Gastroesophageal sphincter (tissue), 4 donors: ENCODE measurements around the gene CNTN5. TPM values are rescaled to one million over a fixed set of nuclear protein-coding genes. Genes with fewer than 3 reads are reported as not detected.

Experiments
- ATAC-seq: fragments of 150-250 bp; one replicate; pipeline ENCODE4 v1.9.1; 2016; ENCODE audit warnings: mild to moderate bottlenecking, moderate library complexity
- H3K27ac ChIP-seq, 4 donors: fragments of 200-600 bp; sonication (generic) in 3 of 4; 1 replicate in 3 of 4; 2 replicates in 1 of 4; pipeline ENCODE4 v1.5.1; 2016 to 2019
- H3K27me3 ChIP-seq: fragments of 200-600 bp; sonication (generic); one replicate; pipeline ENCODE4 v1.5.1; 2019
- H3K36me3 ChIP-seq, 2 donors: fragments of 200-600 bp; sonication (generic); one replicate each; pipeline ENCODE4 v1.5.1; 2019; ENCODE audit warnings: control low read depth in 1 of 2
- H3K4me1 ChIP-seq, 3 donors: fragments of 200-600 bp; sonication (generic); 1 replicate in 2 of 3; 2 replicates in 1 of 3; pipeline ENCODE4 v1.5.1; 2016 to 2019; ENCODE audit warnings: control low read depth in 2 of 3
- H3K4me3 ChIP-seq, 2 donors: fragments of 200-600 bp; sonication (generic); one replicate each; pipeline ENCODE4 v1.5.1; 2019; ENCODE audit warnings: mild to moderate bottlenecking in 1 of 2, moderate library complexity in 1 of 2
- H3K9me3 ChIP-seq, 3 donors: fragments of 200-600 bp; sonication (generic); one replicate each; pipeline ENCODE4 v1.5.1; 2017 to 2019; ENCODE audit warnings: control low read depth in 2 of 3
- CTCF ChIP-seq, 4 experiments: fragments of 200-600 bp in 2 of 4; fragments of 450-650 bp in 2 of 4; sonication (generic) in 1 of 4; IDR thresholded peaks; one replicate each; pipeline ENCODE4 v1.5.1; 2017 to 2019; ENCODE audit warnings: antibody characterized with exemption in 4 of 4, mild to moderate bottlenecking in 2 of 4, moderate library complexity in 2 of 4
- EP300 ChIP-seq: sonication (generic); formaldehyde crosslinking; IDR thresholded peaks from one replicate; pipeline ENCODE4 v1.6.1; 2017; ENCODE audit warnings: antibody characterized with exemption, mild to moderate bottlenecking
- POLR2A ChIP-seq, 2 donors: fragments of 450-650 bp; IDR thresholded peaks; one replicate each; pipeline ENCODE4 v1.6.1; 2017; ENCODE audit warnings: antibody characterized with exemption in 2 of 2, mild to moderate bottlenecking in 2 of 2, moderate library complexity in 1 of 2
- POLR2AphosphoS5 ChIP-seq: sonication (generic); formaldehyde crosslinking; IDR thresholded peaks from one replicate; pipeline ENCODE4 v1.6.1; 2017; ENCODE audit warnings: antibody characterized with exemption
- WGBS, 2 donors: methylation state at CpG; one replicate each; pipeline ENCODE4 v1.1.5; 2018; ENCODE audit warnings: low coverage in 1 of 2; 5-methylcytosine and 5-hydroxymethylcytosine counted together
- total RNA-seq, 4 donors: library from RNA; depleted of rRNA; stranded (reverse); fragments of >200 nt; gene quantifications; one replicate each; pipeline ENCODE4 v1.1.0, GENCODE V29; 2016

Gene CNTN5
- total RNA-seq, 4 donors from 2014 or later, result 0.16 TPM; not detected in 3

DNA sequence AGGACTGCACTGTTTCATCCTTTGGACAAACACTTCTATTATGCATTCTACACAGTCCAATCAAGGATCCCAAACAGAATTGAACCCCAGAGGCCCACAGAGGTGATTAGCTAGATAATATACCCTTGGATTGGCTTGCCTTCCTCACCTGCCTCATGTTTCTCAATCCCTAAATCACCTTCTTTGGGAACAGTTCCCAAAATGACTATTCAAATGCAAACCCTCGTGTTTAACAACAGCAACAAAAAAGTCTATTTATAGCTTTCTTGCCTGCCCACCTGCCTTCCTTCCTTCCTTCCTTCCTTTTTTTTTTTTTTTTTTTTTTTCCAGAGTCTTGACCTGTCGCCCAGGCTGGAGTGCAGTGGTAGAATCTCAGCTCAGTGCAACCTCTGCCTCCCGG is 180.0 kb downstream of the CNTN5 start:
- no peaks in the 10 kb centered on the region for H3K27me3 ChIP-seq
- 38 to 68% methylated on average over 1 to 2 of the region's 3 CpGs for WGBS, 2 donors

DNA sequence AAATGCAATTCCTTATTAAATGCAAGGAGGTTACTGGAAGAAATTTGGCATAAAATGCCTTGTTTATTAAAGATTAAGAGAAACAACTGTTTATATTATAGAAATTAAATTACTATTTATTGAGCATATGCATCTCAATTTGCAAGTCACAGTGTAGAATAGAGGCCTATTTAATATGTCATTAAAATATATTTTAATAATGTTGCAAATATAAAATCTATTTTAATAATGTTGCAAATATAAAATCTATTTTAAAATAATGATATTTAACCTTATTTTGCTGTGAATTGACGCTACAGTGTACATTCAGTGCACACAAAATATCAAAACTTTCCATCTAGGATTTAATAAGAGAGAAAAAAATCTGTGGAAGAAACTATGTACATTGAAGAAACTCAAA is 188.1 kb downstream of the CNTN5 start:
- Histone ChIP-seq H3K27ac (no peak overlapping the region), H3K4me1 (no peaks in the 10 kb centered on the region), H3K4me3 (no peak overlapping the region), H3K36me3 (no peaks in the 10 kb centered on the region), H3K9me3 (no peaks in the 10 kb centered on the region), H3K27me3 (no peaks in the 10 kb centered on the region)
- no peak for ATAC-seq
- TF ChIP-seq CTCF (IDR thresholded peaks at IDR 0.05), result no peak
- no peak for TF ChIP-seq POLR2AphosphoS5
- TF ChIP-seq POLR2A (IDR thresholded peaks at IDR 0.05), result no peak
- TF ChIP-seq EP300, result no peak
- WGBS, 2 donors, result 37 to 89% methylated on average over 1 of the region's 1 CpG

More for the DNA sequence above, 180.0 kb downstream of the CNTN5 start:
- ATAC-seq, result no peak
- Histone ChIP-seq H3K4me3 (no peak overlapping the region), H3K9me3 (no peaks in the 10 kb centered on the region), H3K27ac (no peak overlapping the region), H3K4me1 (no peaks in the 10 kb centered on the region), H3K36me3 (no peaks in the 10 kb centered on the region)
- TF ChIP-seq POLR2A (IDR thresholded peaks at IDR 0.05) (no peak), CTCF (IDR thresholded peaks at IDR 0.05) (no peak), EP300 (no peak), POLR2AphosphoS5 (no peak)

GRCh38 chr11:99229544-99229943 is 208.8 kb downstream of the CNTN5 start:
- ATAC-seq, result no peak
- H3K9me3 ChIP-seq, result peaks cover 0 to 9% (median 0%) of the 10 kb centered on the region in 3 donors
- no peaks in the 10 kb centered on the region for H3K27me3 ChIP-seq
- TF ChIP-seq POLR2A (IDR thresholded peaks at IDR 0.05) (no peak), CTCF (IDR thresholded peaks at IDR 0.05) (no peak), EP300 (no peak), POLR2AphosphoS5 (no peak)
- no peak overlapping the region for H3K27ac ChIP-seq
- no peaks in the 10 kb centered on the region for H3K36me3 ChIP-seq
- H3K4me3 ChIP-seq, result no peak overlapping the region
- 45 to 94% methylated on average over 2 of the region's 2 CpGs for WGBS, 2 donors
- H3K4me1 ChIP-seq, result no peaks in the 10 kb centered on the region

DNA sequence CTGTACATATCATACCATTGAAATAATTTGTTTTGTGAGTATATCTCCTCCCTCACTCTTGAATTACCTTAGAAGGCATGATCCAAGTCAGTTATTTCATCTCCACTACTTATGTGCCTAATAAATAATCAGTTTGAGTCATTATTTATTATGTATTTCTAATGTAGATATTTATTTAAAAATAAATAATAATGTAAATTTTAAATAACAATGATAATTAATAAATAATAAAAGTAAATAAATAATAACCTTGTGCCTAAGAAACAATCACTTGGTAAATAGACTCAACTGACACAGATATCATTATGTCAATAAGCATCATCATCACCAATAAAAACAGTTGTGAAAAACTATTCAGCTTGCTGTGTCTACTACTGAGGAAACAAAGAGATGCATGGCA is 213.8 kb downstream of the CNTN5 start:
- no peak overlapping the region for H3K4me3 ChIP-seq
- no peaks in the 10 kb centered on the region for H3K36me3 ChIP-seq
- peaks cover 0 to 9% (median 0%) of the 10 kb centered on the region in 3 donors for H3K9me3 ChIP-seq
- H3K4me1 ChIP-seq, result no peaks in the 10 kb centered on the region
- no peak overlapping the region for H3K27ac ChIP-seq
- TF ChIP-seq EP300, result no peak
- TF ChIP-seq POLR2A (IDR thresholded peaks at IDR 0.05), result no peak
- no peak for TF ChIP-seq CTCF (IDR thresholded peaks at IDR 0.05)
- no peak for TF ChIP-seq POLR2AphosphoS5
- ATAC-seq, result no peak
- H3K27me3 ChIP-seq, result no peaks in the 10 kb centered on the region

DNA sequence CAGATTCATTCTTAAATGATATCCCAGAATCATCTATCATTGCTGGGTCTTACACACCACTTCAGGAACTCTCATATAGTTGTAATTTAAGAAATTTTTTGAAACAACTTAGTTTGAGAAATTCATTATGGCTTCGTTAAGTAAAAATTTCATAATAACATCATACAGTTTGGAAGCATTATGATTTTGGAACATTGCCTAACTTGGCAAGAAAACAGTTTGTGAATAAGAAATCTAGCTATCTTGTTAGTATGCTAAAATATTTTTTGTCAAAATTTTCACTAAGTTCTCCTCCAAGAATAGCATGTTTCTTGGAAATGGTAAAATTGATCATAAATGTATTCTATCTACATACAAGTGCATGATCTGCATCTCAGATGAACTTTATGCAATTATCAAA is 217.7 kb downstream of the CNTN5 start:
- Histone ChIP-seq H3K9me3 (no peaks in the 10 kb centered on the region), H3K27ac (no peak overlapping the region), H3K36me3 (no peaks in the 10 kb centered on the region), H3K27me3 (no peaks in the 10 kb centered on the region), H3K4me3 (no peak overlapping the region), H3K4me1 (no peaks in the 10 kb centered on the region)
- ATAC-seq, result no peak
- TF ChIP-seq CTCF (IDR thresholded peaks at IDR 0.05) (no peak), POLR2AphosphoS5 (no peak), POLR2A (IDR thresholded peaks at IDR 0.05) (no peak), EP300 (no peak)
- WGBS, 2 donors, result 63 to 82% methylated on average over 1 of the region's 1 CpG
